ENCODE data around the gene WDR86.

WDR86 gene

GRCh38 chr7:151345576-151346469 is 64.0 kb downstream of the WDR86 start:
- no peak for DNase-seq

- no peak for DNase-seq
Measured at GRCh38 chr7:151343516-151343915, 66.3 kb downstream of the WDR86 start.

- no peak for DNase-seq
Measured at GRCh38 chr7:151342811-151343210, 67.0 kb downstream of the WDR86 start.

- peak; percentile 56 for DNase-seq
Measured at GRCh38 chr7:151342102-151342646, 67.7 kb downstream of the WDR86 start.

- peak; percentile 92 for DNase-seq
Measured at GRCh38 chr7:151341357-151342101, 68.3 kb downstream of the WDR86 start, which contains the start of gene NUB1. Gene NUB1, plus strand, starts transcription at chr7:151341812. Its CDS starts 3,538 bp downstream, at chr7:151345350.

GRCh38 chr7:151340794-151341356 is 69.0 kb downstream of the WDR86 start:
- no peak for DNase-seq

GRCh38 chr7:151339651-151340382 is 70.0 kb downstream of the WDR86 start:
- DNase-seq: no peak

- no peak for DNase-seq
Measured at GRCh38 chr7:151338809-151339208, 71.0 kb downstream of the WDR86 start.

- DNase-seq: no peak
Measured at GRCh38 chr7:151337346-151337745, 72.5 kb downstream of the WDR86 start.

GRCh38 chr7:151336027-151336708 is 73.7 kb downstream of the WDR86 start:
- DNase-seq: no peak

GRCh38 chr7:151334628-151335027 is 75.2 kb downstream of the WDR86 start:
- DNase-seq: no peak
